ENCODE data around the gene PLA2G7. TPM values are rescaled to one million over a fixed set of nuclear protein-coding genes. Genes with fewer than 3 reads are reported as not detected.
A peak's percentile ranks its signal among the peaks of the same experiment; 100 is the strongest.

PLA2G7 gene
- total and polyA plus RNA-seq, 8 donors, result 0.09 to 8.1 (median 0.18) TPM; not detected in 2

- ATAC-seq (no peak), FAIRE-seq (no peak), DNase-seq (no peak)
- Histone ChIP-seq H3K27me3 (no peaks in the 10 kb centered on the region), H3K9me3 (no peaks in the 10 kb centered on the region), H3K36me3 (peaks cover 0 to 11% (median 0%) of the 10 kb centered on the region in 3 donors), H3K27ac (no peak overlapping the region), H3K4me3 (no peak overlapping the region), H3K4me1 (no peaks in the 10 kb centered on the region)
- 78 to 84% methylated on average over 2 of the region's 2 CpGs for WGBS, 2 donors
- intact Hi-C loops (cut with DNase I), result no loop called here
- TF ChIP-seq, protein P1, sequence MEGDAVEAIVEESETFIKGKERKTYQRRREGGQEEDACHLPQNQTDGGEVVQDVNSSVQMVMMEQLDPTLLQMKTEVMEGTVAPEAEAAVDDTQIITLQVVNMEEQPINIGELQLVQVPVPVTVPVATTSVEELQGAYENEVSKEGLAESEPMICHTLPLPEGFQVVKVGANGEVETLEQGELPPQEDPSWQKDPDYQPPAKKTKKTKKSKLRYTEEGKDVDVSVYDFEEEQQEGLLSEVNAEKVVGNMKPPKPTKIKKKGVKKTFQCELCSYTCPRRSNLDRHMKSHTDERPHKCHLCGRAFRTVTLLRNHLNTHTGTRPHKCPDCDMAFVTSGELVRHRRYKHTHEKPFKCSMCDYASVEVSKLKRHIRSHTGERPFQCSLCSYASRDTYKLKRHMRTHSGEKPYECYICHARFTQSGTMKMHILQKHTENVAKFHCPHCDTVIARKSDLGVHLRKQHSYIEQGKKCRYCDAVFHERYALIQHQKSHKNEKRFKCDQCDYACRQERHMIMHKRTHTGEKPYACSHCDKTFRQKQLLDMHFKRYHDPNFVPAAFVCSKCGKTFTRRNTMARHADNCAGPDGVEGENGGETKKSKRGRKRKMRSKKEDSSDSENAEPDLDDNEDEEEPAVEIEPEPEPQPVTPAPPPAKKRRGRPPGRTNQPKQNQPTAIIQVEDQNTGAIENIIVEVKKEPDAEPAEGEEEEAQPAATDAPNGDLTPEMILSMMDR (IDR thresholded peaks at IDR 0.05), result no peak
Measured at GRCh38 chr6:46661483-46661882, 73.7 kb downstream of the PLA2G7 start.

GRCh38 chr6:46657642-46658041, 77.5 kb downstream of the PLA2G7 start:
- TF ChIP-seq, protein P1 (IDR thresholded peaks at IDR 0.05), result no peak
- no peak for DNase-seq
- Histone ChIP-seq H3K4me1 (peaks cover 0 to 6% (median 3%) of the 10 kb centered on the region in 3 donors), H3K9me3 (no peaks in the 10 kb centered on the region), H3K4me3 (no peak overlapping the region), H3K27ac (no peak overlapping the region), H3K27me3 (no peaks in the 10 kb centered on the region), H3K36me3 (peaks cover 0 to 9% (median 0%) of the 10 kb centered on the region in 3 donors)
- no peak for FAIRE-seq
- intact Hi-C loops (cut with DNase I), result no loop called here
- ATAC-seq, result no peak

- WGBS, 2 donors, result 71% methylated on average over 6 of the region's 6 CpGs
- Histone ChIP-seq H3K9me3 (no peaks in the 10 kb centered on the region), H3K27ac (no peak overlapping the region), H3K27me3 (no peaks in the 10 kb centered on the region), H3K4me3 (no peak overlapping the region), H3K4me1 (peaks cover 0 to 13% (median 3%) of the 10 kb centered on the region in 3 donors), H3K36me3 (no peaks in the 10 kb centered on the region)
- DNase-seq (no peak), ATAC-seq (no peak), FAIRE-seq (no peak)
- TF ChIP-seq, protein P1 (IDR thresholded peaks at IDR 0.05), result peak in 1 of 4 donors; percentile 18
- intact Hi-C loops (cut with DNase I), result no loop called here
Measured at GRCh38 chr6:46655803-46656202, 79.4 kb downstream of the PLA2G7 start.

Other genes with a start within 250 kb of the PLA2G7 start
- gene RCAN2, start 243.9 kb downstream of the PLA2G7 start, total RNA-seq, result 1 to 10 TPM; 1.7 to 7.4 (median 3.3) TPM
- gene RCAN2, start 243.9 kb downstream of the PLA2G7 start, polyA plus RNA-seq, result 10 to 100 TPM in 1 of 2 donors, 1 to 10 TPM in 1; 2.9 to 19.0 TPM
- gene CYP39A1, start 82.6 kb downstream of the PLA2G7 start, total RNA-seq, result 1 to 10 TPM; 1.3 to 7.8 (median 3.4) TPM
- 1 to 10 TPM; 3.0 to 7.3 TPM for gene CYP39A1, start 82.6 kb downstream of the PLA2G7 start, polyA plus RNA-seq
- 10 to 100 TPM in 3 of 6 donors, 1 to 10 TPM in 3; 3.3 to 15.4 (median 8.9) TPM for gene SLC25A27, start 82.4 kb downstream of the PLA2G7 start, total RNA-seq
- 10 to 100 TPM; 39.0 to 63.2 TPM for gene SLC25A27, start 82.4 kb downstream of the PLA2G7 start, polyA plus RNA-seq
- under 1 TPM; 0.06 to 0.79 (median 0.29) TPM for gene TDRD6, start 47.5 kb downstream of the PLA2G7 start, total RNA-seq
- gene TDRD6, start 47.5 kb downstream of the PLA2G7 start, polyA plus RNA-seq, result 1 to 10 TPM in 1 of 2 donors, under 1 TPM in 1; 0.42 to 1.2 TPM
- not detected for gene ANKRD66, start 11.6 kb upstream of the PLA2G7 start, total RNA-seq
- gene ANKRD66, start 11.6 kb upstream of the PLA2G7 start, polyA plus RNA-seq, result not detected
- gene MEP1A, start 58.0 kb upstream of the PLA2G7 start, total RNA-seq, result 1 to 10 TPM in 2 of 6 donors, under 1 TPM in 4; 0.09 to 2.7 (median 0.37) TPM
- under 1 TPM; 0.02 to 0.34 TPM for gene MEP1A, start 58.0 kb upstream of the PLA2G7 start, polyA plus RNA-seq
- 1 to 10 TPM; 2.2 to 6.6 (median 4.0) TPM for gene ADGRF5, start 186.6 kb upstream of the PLA2G7 start, total RNA-seq
- gene ADGRF5, start 186.6 kb upstream of the PLA2G7 start, polyA plus RNA-seq, result 1 to 10 TPM; 2.6 to 7.6 TPM